Cardiac fibroblast (primary cell): Measurements from ENCODE around the gene IQCB1.
"Not testable (repeated sequence)": the region's sequence is repeated elsewhere in the genome, so short reads cannot be mapped to it uniquely, and the experiment has no call there.

Experiments used
- DNase-seq, 2 donors: peaks; one replicate each; pipeline versions ENCODE4 v3.0.0 to v3.0.0-alpha.2; 2010; ENCODE audit warnings: low read depth in 2 of 2
- H3K4me3 ChIP-seq, 2 donors: replicated peaks in 1 of 2; 1 replicate in 1 of 2; 2 replicates in 1 of 2; pipeline ENCODE4 v1.5.1; 2011; ENCODE audit warnings: low read depth in 2 of 2, low read length in 2 of 2, mild to moderate bottlenecking in 2 of 2, moderate library complexity in 1 of 2
- CTCF ChIP-seq: IDR thresholded peaks from one replicate; pipeline ENCODE4 v1.5.1; 2011; ENCODE audit warnings: low read depth, mild to moderate bottlenecking, low read length, inconsistent platforms

IQCB1 gene

DNA sequence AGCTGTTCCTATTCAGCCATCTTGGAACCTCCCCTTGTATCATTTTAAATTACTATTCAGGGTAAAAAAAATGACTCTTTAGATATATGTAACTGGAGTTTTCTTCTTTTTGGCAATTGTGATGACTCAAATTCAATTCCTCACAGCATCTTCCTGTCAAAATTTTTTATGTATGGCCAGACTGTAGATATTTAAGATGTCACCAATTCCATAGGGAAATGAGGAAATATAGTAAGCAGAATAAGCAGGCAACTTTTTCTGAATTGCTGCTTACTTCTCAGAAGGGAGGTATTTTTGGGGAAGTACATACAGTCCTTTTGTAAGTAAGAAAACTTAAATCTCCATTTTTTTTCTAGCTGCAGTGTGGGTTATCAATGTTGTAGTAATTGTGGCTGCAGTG is 28.9 kb upstream of the IQCB1 start:
- TF ChIP-seq CTCF: no peak
- H3K4me3 ChIP-seq: no peak overlapping the region
- DNase-seq: no peak

DNA sequence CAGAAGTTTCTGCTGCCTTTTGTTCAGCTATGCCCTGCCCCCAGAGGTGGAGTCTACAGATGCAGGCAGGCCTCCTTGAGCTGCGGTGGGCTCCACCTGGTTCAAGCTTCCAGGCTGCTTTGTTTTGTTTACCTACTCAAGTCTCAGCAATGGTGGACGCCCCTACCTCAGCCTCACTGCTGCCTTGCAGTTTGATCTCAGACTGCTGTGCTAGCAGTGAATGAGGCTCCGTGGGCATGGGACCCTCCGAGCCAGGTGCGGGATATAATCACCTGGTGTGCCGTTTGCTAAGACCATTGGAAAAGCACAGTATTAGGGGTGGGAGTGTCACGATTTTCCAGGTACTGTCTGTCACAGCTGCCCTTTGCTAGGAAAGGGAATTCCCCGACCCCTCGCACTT is 28.4 kb upstream of the IQCB1 start:
- H3K4me3 ChIP-seq, DNase-seq: not testable (repeated sequence)

- H3K4me3 ChIP-seq, DNase-seq: not testable (repeated sequence)
Measured at GRCh38 chr3:121857778-121858177, 22.9 kb upstream of the IQCB1 start.

- TF ChIP-seq CTCF: peak; percentile 13
- no peak overlapping the region for H3K4me3 ChIP-seq
- DNase-seq: peak; percentile 6 to 12
Measured at GRCh38 chr3:121855555-121855954, 20.7 kb upstream of the IQCB1 start.

DNA sequence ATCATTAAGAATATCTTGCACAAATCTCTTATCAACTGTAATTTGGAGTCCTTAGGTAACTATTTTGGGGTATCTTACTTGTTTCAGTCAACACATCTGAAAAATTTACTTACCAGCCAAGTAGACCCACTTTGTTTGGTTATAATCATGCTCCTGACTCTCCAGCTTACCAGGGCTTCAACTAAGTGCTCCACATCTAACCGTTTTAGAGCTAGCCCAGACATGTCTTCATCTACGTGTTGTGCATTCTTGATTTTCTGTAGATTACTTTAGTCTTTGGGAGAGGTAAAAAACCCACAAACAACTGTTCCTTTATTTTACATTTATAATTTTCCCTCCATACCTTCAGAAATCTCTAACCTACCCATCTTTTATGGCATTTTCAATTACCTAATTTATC is 17.4 kb upstream of the IQCB1 start:
- TF ChIP-seq CTCF: no peak
- H3K4me3 ChIP-seq: no peak overlapping the region
- DNase-seq: no peak

DNA sequence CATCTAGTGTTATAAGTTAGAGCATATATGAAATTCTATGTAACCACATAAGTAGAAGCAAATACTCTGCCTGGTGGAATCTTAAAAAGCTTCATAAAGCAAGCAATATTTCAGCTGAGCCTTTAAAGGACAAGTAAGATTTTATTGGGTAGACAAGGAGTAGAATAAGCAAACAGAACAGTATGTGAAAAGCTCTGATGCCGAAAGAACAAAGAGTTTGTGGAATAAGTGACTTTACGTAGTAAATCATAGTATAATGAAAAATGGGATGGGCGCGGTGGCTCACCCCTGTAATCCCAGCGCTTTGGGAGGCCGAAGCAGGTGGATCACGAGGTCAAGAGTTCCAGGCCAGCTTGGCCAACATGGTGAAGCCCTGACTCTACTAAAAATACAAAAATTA is 10.0 kb upstream of the IQCB1 start:
- DNase-seq: no peak
- no peak overlapping the region for H3K4me3 ChIP-seq
- TF ChIP-seq CTCF: no peak

GRCh38 chr3:121839962-121840361 is 5.1 kb upstream of the IQCB1 start:
- no peak overlapping the region for H3K4me3 ChIP-seq
- no peak for TF ChIP-seq CTCF
- DNase-seq: no peak

DNA sequence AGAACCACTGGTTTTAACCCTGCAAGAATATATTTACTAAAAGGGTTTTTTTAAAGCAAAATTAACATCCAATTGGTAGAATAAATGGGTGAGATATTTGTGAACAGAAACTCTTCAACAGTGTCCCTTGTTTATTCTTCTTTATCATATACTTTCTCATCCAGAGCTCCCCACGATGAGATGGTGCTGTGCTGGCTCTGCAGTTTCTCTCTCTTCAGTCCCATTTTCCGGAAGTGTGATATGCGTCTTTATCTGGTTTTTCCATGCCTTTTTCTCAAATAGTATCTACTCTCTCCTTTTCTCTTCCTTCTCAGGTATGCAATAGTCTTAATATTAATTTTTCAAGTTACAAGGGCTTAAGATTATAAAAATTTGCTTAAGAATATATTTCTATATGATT is 1.6 kb upstream of the IQCB1 start:
- no peak for DNase-seq
- H3K4me3 ChIP-seq: no peak overlapping the region
- TF ChIP-seq CTCF: no peak
